ENCODE results near the gene COASY. TPM values are rescaled to one million over a fixed set of nuclear protein-coding genes. Genes with fewer than 3 reads are reported as not detected.

Gene COASY
- 53.9 and 63.6 TPM in 2 replicates for total RNA-seq (2014; rRNA removed; shearing (Covaris generic))

DNA sequence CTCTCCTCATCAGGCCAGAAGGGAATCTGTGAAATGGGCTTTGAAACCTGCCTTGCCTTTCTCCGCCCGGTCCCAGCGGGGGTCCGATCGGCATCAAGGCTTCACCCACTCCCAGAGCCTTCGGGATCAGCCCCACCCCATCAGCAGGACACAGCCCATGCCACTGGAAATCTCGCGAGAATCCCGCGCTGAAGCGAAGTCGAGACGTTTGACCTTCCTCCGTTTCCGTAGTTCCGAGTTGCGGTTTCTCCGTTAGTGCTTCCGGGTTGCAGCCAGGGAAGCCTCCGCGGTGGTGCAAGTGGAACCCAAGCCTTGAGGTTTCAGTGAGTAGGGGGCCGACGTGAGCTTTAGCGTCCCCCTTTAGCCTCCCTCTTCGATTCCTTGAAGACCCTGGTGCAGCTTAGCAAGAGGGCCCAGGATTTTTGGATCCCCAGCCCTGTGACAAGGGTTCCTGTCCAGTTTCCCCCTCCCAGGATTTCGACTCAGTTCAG is at the start of gene COASY:
Gene COASY (plus strand): TSS at position 252 of the 491 bp plus-strand sequence. CDS start 475 bp downstream, outside the sequence.
- peak; percentile 98 for DNase-seq (ENCODE audit: low spot score)

- DNase-seq (ENCODE audit: low spot score), result no peak
Measured at GRCh38 chr17:42512246-42512645, 49.7 kb upstream of the COASY start.

DNA sequence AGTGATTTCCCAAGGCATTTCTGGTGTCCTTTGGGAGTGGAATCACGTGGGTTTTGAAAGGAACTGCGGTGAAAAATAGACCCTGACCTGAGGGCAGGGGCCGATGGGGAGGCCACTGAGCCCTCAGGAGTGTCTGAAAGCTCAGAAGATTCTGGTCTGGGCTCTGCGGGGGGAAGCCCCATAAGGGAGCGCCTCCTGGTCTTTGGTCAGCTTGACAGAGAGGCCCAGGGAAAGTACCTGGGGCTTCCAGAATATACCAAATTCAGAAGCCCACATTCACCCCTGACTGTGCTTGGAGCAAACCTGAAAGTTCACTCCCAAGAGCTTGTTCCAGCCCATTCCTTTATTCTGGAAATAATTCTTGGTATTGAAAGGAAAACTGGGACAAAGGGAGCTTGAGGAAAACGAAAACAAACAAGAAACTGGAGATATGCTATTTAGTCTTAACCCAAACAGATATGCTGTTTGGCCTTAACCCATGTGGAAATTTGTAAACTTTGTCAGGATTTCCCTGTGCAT is 49.2 kb upstream of the COASY start:
- DNase-seq (ENCODE audit: low spot score), result no peak

GRCh38 chr17:42513686-42514085 is 48.3 kb upstream of the COASY start:
- no peak for DNase-seq (ENCODE audit: low spot score)

- DNase-seq (ENCODE audit: low spot score), result no peak
Measured at GRCh38 chr17:42514279-42514678, 47.7 kb upstream of the COASY start.

DNA sequence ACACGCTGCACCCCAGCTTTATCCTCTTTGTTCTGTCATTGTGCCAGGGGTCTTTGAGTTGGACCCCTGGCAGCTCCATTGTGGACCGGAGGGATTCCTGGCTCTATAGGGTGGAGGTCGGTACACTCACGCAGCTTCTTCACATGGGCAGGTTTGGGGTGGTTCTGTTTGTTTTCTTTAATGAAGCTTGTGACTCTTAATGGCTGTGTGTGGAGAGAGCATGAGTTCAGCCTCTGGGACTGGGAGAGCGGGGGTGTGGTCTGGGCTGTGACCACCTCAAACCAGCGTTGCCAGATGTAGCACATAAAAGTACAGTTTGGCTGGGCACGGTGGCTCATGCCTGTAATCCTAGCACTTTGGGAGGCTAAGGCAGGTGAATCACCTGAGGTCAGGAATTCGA is 47.1 kb upstream of the COASY start:
- no peak for DNase-seq (ENCODE audit: low spot score)

DNA sequence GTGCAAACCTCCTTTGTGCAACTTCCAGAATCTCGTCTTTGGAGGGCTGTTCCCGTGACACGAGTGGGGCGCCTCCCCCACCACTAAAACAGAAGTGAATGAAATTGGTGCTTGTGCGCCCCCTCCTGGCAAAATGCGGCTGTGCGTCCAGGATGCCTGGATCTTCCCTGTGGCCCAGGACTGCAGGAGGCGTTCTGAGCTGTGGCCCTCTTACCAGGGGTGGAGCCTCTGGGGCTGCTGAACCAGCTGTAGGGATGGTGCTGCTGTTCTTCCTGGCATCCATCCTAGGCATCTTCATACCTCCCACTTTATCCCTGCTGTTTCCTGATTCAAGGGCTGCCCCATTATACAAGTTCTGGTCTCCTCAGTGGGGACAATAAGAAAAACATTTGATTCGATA is 44.4 kb upstream of the COASY start:
- peak; percentile 97 for DNase-seq (ENCODE audit: low spot score)

GRCh38 chr17:42518046-42518754 is 43.7 kb upstream of the COASY start:
- peak; percentile 99 for DNase-seq (ENCODE audit: low spot score)

- DNase-seq (ENCODE audit: low spot score), result peak; percentile 99
Measured at GRCh38 chr17:42518755-42519545, 43.0 kb upstream of the COASY start.

- DNase-seq (ENCODE audit: low spot score), result peak; percentile 99
Measured at GRCh38 chr17:42519546-42520491, 42.1 kb upstream of the COASY start.

GRCh38 chr17:42520540-42520951 is 41.4 kb upstream of the COASY start:
- no peak for DNase-seq (ENCODE audit: low spot score)

DNA sequence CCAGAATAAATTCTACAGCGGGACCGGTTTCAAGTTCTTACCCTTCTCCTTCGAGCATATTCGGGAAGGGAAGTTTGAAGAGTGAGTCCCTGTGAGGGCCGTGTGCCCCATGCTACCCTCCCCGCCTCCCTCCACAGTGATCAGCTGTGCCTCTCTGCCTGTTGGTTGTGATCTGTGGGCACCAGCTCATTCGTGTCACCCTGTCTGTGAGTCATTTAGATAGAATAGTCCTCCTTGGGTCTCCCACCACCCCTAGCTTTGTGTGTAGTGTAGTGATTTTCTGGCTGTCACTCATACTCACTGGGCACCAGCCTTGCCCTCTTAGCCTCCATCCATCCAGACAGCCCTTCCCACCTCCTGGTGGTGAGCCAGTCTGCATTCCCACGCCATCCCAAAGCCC is 40.9 kb upstream of the COASY start:
- DNase-seq (ENCODE audit: low spot score), result peak; percentile 86

DNA sequence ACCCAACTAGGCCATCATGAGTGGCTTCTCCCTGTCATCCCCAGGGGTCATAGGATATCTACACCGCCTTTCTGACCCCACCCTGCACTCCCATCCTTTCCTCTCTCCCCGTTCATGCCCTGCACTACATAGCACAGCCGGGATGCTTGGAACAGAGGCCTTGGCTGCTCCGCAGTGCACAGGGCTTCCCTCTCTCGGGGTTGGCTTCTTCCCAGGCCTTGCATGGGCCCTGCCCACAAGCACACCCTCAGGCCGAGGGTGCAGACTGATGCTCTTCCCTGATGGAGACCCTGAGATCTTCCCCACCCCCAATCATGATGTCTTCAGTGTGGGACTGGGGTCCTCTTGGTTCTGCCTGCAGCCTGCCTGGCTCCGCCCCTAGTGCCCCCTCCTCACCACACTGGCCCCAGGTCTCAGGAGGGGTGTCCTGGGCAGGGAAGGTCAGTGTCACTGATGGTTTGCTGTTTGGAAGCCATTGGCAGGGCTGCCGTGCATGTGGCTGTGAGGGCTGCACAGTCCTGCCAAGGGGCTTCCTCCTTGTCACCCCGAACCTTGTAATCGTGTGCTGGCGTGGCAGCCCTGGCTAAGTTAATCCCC is 40.2 kb upstream of the COASY start:
- DNase-seq (ENCODE audit: low spot score), result no peak

DNA sequence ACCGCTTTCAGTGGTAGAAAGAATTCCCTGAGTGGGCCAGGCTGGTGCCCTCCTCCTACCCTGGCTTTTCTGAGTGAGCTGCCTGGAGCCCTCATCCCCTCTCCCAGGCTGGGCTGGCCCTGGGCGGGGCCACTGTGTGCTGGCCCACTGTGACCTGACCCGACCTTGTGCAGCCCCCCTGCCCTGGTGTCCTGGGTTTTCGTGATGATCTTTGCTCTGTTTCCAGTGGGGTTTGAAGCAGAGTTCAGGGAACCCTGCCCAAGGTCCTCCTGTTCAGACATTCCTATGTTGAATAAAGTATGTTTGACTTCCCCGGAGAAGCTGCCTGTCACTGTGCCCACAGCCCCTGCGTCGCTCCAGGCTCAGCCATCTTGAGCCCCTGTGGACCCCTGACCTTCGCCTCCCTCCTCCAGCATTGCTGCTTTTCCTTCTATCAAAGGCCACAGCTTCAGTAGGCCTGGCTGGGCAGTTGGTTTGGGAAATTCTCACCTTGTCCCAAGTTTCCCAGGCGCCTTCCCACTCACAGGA is 39.6 kb upstream of the COASY start:
- no peak for DNase-seq (ENCODE audit: low spot score)

DNA sequence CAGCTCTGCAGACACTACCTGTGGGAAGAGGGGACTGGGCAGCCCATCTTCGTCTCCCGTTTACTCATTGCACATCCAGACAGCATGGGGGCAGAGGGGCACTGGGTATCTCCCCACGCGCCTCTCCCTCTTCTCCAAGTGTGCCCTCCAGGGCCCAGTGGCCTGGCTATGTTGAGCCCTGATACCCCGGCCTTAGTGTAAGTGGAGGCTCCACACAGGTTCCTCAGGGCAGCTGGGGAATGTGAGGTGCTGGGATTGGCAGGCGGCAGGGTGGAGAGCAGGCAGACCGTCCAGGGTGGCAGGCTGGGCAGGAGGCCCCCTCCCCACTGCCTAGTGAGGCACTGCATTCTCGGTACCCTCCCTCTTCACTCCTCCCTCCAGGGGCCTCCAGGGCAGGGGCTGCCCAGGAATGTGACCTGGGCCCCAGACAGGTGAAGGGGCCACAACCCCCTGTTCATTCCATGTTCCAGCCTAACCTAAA is 39.1 kb upstream of the COASY start:
- no peak for DNase-seq (ENCODE audit: low spot score)

- DNase-seq (ENCODE audit: low spot score), result no peak
Measured at GRCh38 chr17:42525221-42525620, 36.7 kb upstream of the COASY start.

DNA sequence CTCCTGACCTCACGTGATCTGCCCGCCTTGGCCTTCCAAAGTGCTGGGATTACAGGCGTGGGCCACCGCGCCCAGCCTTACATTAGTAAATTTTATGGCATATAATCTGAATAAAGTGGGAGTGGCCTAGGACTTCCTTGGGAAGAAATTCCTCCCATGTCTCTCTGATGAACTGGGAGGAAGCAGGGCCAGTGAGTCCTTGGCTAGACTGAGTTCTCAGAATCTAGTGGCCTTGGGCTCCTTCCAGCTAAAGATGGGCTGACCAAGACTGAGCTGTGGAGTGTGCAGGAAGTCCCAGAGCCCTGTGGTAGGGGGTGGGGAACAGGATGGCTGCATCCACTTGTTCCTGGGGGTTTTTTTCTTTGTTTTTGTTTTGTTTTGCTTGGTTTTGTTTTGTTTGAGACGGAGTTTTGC is 35.9 kb upstream of the COASY start:
- DNase-seq (ENCODE audit: low spot score), result peak; percentile 88

DNA sequence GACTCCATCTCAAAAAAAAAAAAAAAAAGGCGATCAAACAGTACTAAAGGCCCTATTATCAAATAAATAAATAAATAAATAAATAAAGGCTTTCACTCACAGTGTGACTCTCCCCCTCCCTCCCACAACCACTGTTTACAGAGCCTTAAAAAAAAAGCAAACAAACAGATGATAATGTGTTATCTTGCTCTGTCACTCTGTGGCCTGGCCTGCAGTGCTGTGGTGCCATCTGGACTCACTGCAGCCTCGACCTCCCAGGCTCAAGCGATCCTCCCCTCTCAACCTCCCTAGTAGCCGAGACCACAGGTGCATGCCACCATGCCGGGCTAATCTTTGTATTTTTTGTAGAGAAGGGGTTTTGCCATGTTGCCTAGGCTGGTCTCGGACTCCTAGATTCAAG is 34.0 kb upstream of the COASY start:
- no peak for DNase-seq (ENCODE audit: low spot score)

GRCh38 chr17:42529061-42529460 is 32.9 kb upstream of the COASY start:
- no peak for DNase-seq (ENCODE audit: low spot score)

GRCh38 chr17:42530952-42531454 is 30.9 kb upstream of the COASY start:
- DNase-seq (ENCODE audit: low spot score), result no peak

All from A172 (cell line).